Measurements from ENCODE around the gene ADAM12. TPM values are rescaled to one million over a fixed set of nuclear protein-coding genes. Genes with fewer than 3 reads are reported as not detected.

Gene ADAM12
- polyA plus RNA-seq, 1 donor, result 2.2 TPM

DNA sequence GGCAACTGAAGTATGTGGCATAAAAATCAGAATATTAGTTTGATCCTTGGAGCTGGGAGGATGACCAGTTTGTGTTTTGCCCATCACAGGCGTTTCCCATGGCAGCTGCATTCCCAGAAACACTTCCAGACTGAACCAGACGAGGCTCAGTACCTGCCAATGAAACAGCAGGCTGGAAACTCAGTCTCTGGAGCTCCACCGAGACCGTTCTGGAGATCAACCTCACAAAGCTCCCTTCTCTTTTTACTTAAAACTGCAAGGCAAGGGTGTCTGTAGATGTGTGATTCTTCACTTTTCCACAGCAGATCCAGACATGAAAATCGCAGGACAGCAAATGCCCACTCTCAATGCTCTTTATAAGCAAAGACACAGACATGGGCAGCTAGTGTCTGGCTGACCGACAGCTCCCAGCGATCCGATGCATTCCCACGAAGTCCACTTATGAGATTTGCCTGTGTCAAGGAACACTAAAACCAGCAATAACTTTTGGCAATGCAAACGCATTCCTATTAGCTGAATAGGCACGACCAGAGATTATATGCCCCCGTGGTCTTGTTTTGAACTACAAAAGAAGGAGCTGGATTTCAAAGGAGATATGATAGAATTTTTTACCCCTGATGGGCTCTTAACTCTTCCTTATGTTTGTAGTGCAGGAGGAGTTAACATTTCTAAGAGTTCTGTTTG is 72.6 kb downstream of the ADAM12 start:
- Histone ChIP-seq H3K4me1 (ENCODE audit: control insufficient read depth, insufficient read depth, low read length) (no peaks in the 10 kb centered on the region), H3K27ac (ENCODE audit: low read length) (no peak overlapping the region), H3K36me3 (ENCODE audit: control insufficient read depth, insufficient read depth, low read length) (no peaks in the 10 kb centered on the region), H3K27me3 (ENCODE audit: control insufficient read depth, insufficient read depth, low read length) (no peaks in the 10 kb centered on the region), H3K9me3 (ENCODE audit: control insufficient read depth, low read depth, low read length) (no peaks in the 10 kb centered on the region), H3K4me3 (ENCODE audit: low read length) (no peak overlapping the region)
- no peak for DNase-seq
- no CpG with 5 or more reads among the region's 12 CpGs for WGBS (ENCODE audit: insufficient coverage, low lambda C conversion rate)

DNA sequence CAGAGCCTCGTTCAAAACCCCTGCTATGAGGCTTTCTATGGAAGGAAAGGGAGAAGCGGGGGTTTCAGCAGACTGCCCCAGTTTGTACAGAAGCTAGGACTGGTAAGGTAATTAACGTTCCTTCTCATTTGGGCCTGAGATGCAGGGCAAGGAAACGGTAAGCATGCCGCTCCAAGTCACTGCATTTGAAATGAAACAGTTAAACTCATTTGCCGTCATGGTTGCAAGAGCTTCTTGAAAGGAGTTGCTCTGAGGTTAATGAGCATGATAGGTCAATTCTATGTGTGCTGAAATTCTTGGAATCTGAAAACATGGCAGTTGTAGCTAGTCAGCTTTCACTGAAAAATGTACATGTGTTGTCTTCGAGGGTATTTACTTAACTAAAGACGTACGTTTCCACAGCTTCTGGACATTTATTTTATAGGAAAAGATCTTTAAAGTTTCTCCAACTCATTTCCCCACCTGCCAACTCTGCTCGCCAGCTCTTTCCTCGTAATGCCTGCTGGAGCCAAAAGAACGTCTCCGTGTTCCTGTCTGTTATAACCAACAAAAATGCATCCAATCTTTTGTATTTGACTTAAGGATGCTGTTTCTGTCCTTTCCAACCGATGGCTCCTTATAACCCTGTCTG is 73.3 kb downstream of the ADAM12 start:
- no peaks in the 10 kb centered on the region for H3K4me1 ChIP-seq (ENCODE audit: control insufficient read depth, insufficient read depth, low read length)
- H3K27ac ChIP-seq (ENCODE audit: low read length), result no peak overlapping the region
- H3K4me3 ChIP-seq (ENCODE audit: low read length), result no peak overlapping the region
- no peak for DNase-seq
- H3K36me3 ChIP-seq (ENCODE audit: control insufficient read depth, insufficient read depth, low read length), result no peaks in the 10 kb centered on the region
- H3K27me3 ChIP-seq (ENCODE audit: control insufficient read depth, insufficient read depth, low read length), result no peaks in the 10 kb centered on the region
- 82% methylated on average over 7 of the region's 14 CpGs for WGBS (ENCODE audit: insufficient coverage, low lambda C conversion rate)
- H3K9me3 ChIP-seq (ENCODE audit: control insufficient read depth, low read depth, low read length), result no peaks in the 10 kb centered on the region

- no CpG with 5 or more reads among the region's 9 CpGs for WGBS (ENCODE audit: insufficient coverage, low lambda C conversion rate)
- DNase-seq, result no peak
- H3K36me3 ChIP-seq (ENCODE audit: control insufficient read depth, insufficient read depth, low read length), result no peaks in the 10 kb centered on the region
- no peak overlapping the region for H3K27ac ChIP-seq (ENCODE audit: low read length)
- H3K9me3 ChIP-seq (ENCODE audit: control insufficient read depth, low read depth, low read length), result no peaks in the 10 kb centered on the region
- no peaks in the 10 kb centered on the region for H3K4me1 ChIP-seq (ENCODE audit: control insufficient read depth, insufficient read depth, low read length)
- no peaks in the 10 kb centered on the region for H3K27me3 ChIP-seq (ENCODE audit: control insufficient read depth, insufficient read depth, low read length)
- H3K4me3 ChIP-seq (ENCODE audit: low read length), result no peak overlapping the region
Measured at GRCh38 chr10:126312167-126312566, 76.1 kb downstream of the ADAM12 start.

- Histone ChIP-seq H3K27me3 (ENCODE audit: control insufficient read depth, insufficient read depth, low read length) (no peaks in the 10 kb centered on the region), H3K4me1 (ENCODE audit: control insufficient read depth, insufficient read depth, low read length) (no peaks in the 10 kb centered on the region), H3K36me3 (ENCODE audit: control insufficient read depth, insufficient read depth, low read length) (no peaks in the 10 kb centered on the region), H3K9me3 (ENCODE audit: control insufficient read depth, low read depth, low read length) (no peaks in the 10 kb centered on the region), H3K4me3 (ENCODE audit: low read length) (no peak overlapping the region), H3K27ac (ENCODE audit: low read length) (no peak overlapping the region)
- no peak for DNase-seq
- no CpG with 5 or more reads among the region's 3 CpGs for WGBS (ENCODE audit: insufficient coverage, low lambda C conversion rate)
Measured at GRCh38 chr10:126309228-126309883, 78.9 kb downstream of the ADAM12 start.

DNA sequence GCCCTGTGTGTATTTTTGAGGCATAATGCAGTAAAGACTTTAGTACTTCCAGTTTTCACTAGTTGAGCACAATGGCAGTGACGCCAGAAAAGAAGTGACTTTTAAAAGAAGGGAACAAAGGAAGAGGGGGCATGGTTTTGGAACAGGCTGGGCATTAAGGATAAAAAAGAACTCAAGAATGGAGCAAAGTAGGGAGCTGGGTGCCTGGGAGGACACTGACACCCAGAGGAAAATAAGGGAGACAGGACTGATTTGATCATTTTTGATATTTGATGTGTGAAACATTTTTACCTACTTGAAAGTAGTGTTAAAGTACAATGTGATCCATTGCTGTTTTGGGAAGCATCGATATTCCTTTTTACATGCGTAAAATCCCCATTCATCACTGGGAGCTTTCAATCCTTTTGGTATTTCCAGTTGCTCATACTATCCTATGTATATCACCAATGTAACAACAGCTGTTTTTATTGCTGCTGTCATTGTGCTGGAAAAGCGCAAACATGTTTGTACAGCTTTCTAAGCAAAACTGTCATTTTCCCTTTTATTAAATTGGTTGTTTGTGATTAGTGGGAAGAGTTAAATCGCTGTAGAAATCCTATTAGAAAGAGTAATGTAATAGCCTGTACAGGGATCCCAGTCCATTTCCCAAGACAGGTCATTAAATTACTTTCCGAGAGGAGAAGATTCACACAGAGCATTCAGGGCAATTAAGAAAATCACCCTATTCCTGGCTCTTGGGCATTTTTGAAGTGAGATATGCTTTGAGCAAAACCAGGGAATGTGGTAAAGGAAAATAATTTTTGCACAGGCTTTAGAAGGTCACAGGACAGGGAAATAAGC is 85.2 kb downstream of the ADAM12 start:
- H3K27ac ChIP-seq (ENCODE audit: low read length), result no peak overlapping the region
- H3K4me1 ChIP-seq (ENCODE audit: control insufficient read depth, insufficient read depth, low read length), result no peaks in the 10 kb centered on the region
- no peaks in the 10 kb centered on the region for H3K27me3 ChIP-seq (ENCODE audit: control insufficient read depth, insufficient read depth, low read length)
- H3K36me3 ChIP-seq (ENCODE audit: control insufficient read depth, insufficient read depth, low read length), result no peaks in the 10 kb centered on the region
- no peaks in the 10 kb centered on the region for H3K9me3 ChIP-seq (ENCODE audit: control insufficient read depth, low read depth, low read length)
- H3K4me3 ChIP-seq (ENCODE audit: low read length), result no peak overlapping the region
- DNase-seq, result no peak
- WGBS (ENCODE audit: insufficient coverage, low lambda C conversion rate), result 89% methylated on average over 3 of the region's 6 CpGs

DNA sequence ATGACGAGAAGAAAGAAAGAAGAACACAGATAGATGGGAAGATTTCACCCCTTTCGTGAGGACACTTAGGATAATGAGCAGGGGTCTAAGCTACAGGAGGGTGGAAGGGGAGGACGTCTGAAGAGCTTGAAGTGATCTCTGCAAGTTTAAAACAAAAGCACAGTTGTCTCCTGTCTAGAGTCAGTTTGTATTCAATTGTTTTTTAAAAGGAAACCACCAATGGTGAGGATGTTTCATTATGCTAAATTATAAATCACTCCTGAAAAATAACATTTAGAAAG is 85.9 kb downstream of the ADAM12 start:
- no peaks in the 10 kb centered on the region for H3K9me3 ChIP-seq (ENCODE audit: control insufficient read depth, low read depth, low read length)
- 75% methylated on average over 1 of the region's 3 CpGs for WGBS (ENCODE audit: insufficient coverage, low lambda C conversion rate)
- no peaks in the 10 kb centered on the region for H3K27me3 ChIP-seq (ENCODE audit: control insufficient read depth, insufficient read depth, low read length)
- no peak overlapping the region for H3K4me3 ChIP-seq (ENCODE audit: low read length)
- H3K36me3 ChIP-seq (ENCODE audit: control insufficient read depth, insufficient read depth, low read length), result no peaks in the 10 kb centered on the region
- no peak overlapping the region for H3K27ac ChIP-seq (ENCODE audit: low read length)
- H3K4me1 ChIP-seq (ENCODE audit: control insufficient read depth, insufficient read depth, low read length), result no peaks in the 10 kb centered on the region
- DNase-seq, result no peak

GRCh38 chr10:126301701-126302475 is 86.4 kb downstream of the ADAM12 start:
- Histone ChIP-seq H3K27me3 (ENCODE audit: control insufficient read depth, insufficient read depth, low read length) (no peaks in the 10 kb centered on the region), H3K36me3 (ENCODE audit: control insufficient read depth, insufficient read depth, low read length) (no peaks in the 10 kb centered on the region), H3K27ac (ENCODE audit: low read length) (no peak overlapping the region), H3K9me3 (ENCODE audit: control insufficient read depth, low read depth, low read length) (no peaks in the 10 kb centered on the region), H3K4me1 (ENCODE audit: control insufficient read depth, insufficient read depth, low read length) (no peaks in the 10 kb centered on the region), H3K4me3 (ENCODE audit: low read length) (no peak overlapping the region)
- whole genome bisulfite sequencing (ENCODE audit: insufficient coverage, low lambda C conversion rate), result 77% methylated on average over 5 of the region's 9 CpGs
- no peak for DNase-seq

GRCh38 chr10:126294451-126294850 is 93.8 kb downstream of the ADAM12 start:
- Histone ChIP-seq H3K27ac (ENCODE audit: low read length) (no peak overlapping the region), H3K9me3 (ENCODE audit: control insufficient read depth, low read depth, low read length) (no peaks in the 10 kb centered on the region), H3K4me1 (ENCODE audit: control insufficient read depth, insufficient read depth, low read length) (no peaks in the 10 kb centered on the region), H3K36me3 (ENCODE audit: control insufficient read depth, insufficient read depth, low read length) (no peaks in the 10 kb centered on the region), H3K27me3 (ENCODE audit: control insufficient read depth, insufficient read depth, low read length) (no peaks in the 10 kb centered on the region), H3K4me3 (ENCODE audit: low read length) (no peak overlapping the region)
- WGBS (ENCODE audit: insufficient coverage, low lambda C conversion rate), result 20% methylated on average over 1 of the region's 5 CpGs
- DNase-seq, result peak; percentile 5 to 26

GRCh38 chr10:126290232-126290631 is 98.0 kb downstream of the ADAM12 start:
- no peaks in the 10 kb centered on the region for H3K4me1 ChIP-seq (ENCODE audit: control insufficient read depth, insufficient read depth, low read length)
- no peaks in the 10 kb centered on the region for H3K27me3 ChIP-seq (ENCODE audit: control insufficient read depth, insufficient read depth, low read length)
- 100% methylated on average over 2 of the region's 6 CpGs for WGBS (ENCODE audit: insufficient coverage, low lambda C conversion rate)
- H3K9me3 ChIP-seq (ENCODE audit: control insufficient read depth, low read depth, low read length), result no peaks in the 10 kb centered on the region
- H3K4me3 ChIP-seq (ENCODE audit: low read length), result no peak overlapping the region
- no peak for DNase-seq
- no peak overlapping the region for H3K27ac ChIP-seq (ENCODE audit: low read length)
- H3K36me3 ChIP-seq (ENCODE audit: control insufficient read depth, insufficient read depth, low read length), result no peaks in the 10 kb centered on the region
